HCT116 (cell line): Measurements from ENCODE around the gene ZNF135.

Experiments
- CTCF ChIP-seq, 3 experiments: fragments of 200-600 bp in 1 of 3; sonication (generic) in 1 of 3; IDR thresholded peaks in 2 of 3; conservative IDR thresholded peaks in 1 of 3; 2 replicates each; pipeline ENCODE4 v1.5.1; 2012 to 2017; ENCODE audit warnings: low read depth in 2 of 3, low read length in 2 of 3, antibody characterized with exemption in 1 of 3, borderline replicate concordance in 1 of 3, control low read depth in 1 of 3, mild to moderate bottlenecking in 1 of 3, mixed read lengths in 1 of 3, mixed run types in 1 of 3, moderate library complexity in 1 of 3; ENCODE audit not compliant: insufficient read depth in 1 of 3
- EZH2 ChIP-seq: fragments of 200-600 bp; sonication (generic); IDR thresholded peaks from 2 replicates; pipeline ENCODE4 v1.6.1; 2017; ENCODE audit warnings: antibody characterized with exemption, mixed run types
- EZH2phosphoT487 ChIP-seq: fragments of 200-600 bp; IDR thresholded peaks from 2 replicates; pipeline ENCODE4 v1.6.1; 2018; ENCODE audit warnings: antibody characterized with exemption, borderline replicate concordance
- POLR2A ChIP-seq: IDR thresholded peaks from 2 replicates; pipeline ENCODE4 v1.7.0; 2011; ENCODE audit warnings: borderline replicate concordance; ENCODE audit not compliant: insufficient read depth, insufficient read length; ENCODE audit errors: extremely low read depth
- RAD21 ChIP-seq: IDR thresholded peaks from 2 replicates; pipeline ENCODE4 v1.6.1; 2012; ENCODE audit warnings: low read depth, mild to moderate bottlenecking

DNA sequence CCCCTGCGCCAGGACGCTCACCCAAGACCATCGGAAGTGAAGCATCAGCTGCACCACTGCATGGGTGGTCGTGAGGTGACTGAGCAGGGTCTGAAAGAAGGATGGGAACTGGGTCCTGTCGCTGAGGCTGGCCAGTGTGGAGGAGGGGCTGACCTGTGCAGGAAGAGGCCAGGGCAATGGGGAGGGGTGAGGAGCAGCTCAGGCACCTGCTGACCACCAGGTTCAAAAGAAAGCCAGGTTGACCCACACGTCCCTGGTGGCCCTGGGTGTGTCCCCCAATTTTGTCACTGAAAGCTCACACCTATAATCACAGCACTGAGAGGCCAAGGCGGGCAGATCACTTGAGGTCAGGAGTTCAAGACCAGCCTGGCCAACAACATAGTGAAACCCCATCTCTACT is 39.0 kb upstream of the ZNF135 start:
- TF ChIP-seq RAD21, result no peak
- no peak for TF ChIP-seq EZH2phosphoT487
- TF ChIP-seq CTCF (IDR thresholded peaks at IDR 0.05 in 2 of 3, conservative IDR thresholded peaks at IDR 0.05 in 1 of 3; ENCODE audit: borderline replicate concordance in 1 of 3, insufficient read depth in 1 of 3, low read depth in 2 of 3, low read length in 2 of 3), result no peak
- TF ChIP-seq POLR2A, result no peak
- TF ChIP-seq EZH2, result no peak
